GM21576 (cell line): ENCODE data around the gene RPTOR.
"Not testable (repeated sequence)": the region's sequence is repeated elsewhere in the genome, so short reads cannot be mapped to it uniquely, and the experiment has no call there.

Experiments used
- ATAC-seq: cut with Tn5 transposase; IDR thresholded peaks from one replicate; pipeline ENCODE4 v1.9.1; 2021; ENCODE audit warnings: mild to moderate bottlenecking, moderate library complexity; ENCODE audit not compliant: unreplicated experiment

RPTOR gene, protein sequence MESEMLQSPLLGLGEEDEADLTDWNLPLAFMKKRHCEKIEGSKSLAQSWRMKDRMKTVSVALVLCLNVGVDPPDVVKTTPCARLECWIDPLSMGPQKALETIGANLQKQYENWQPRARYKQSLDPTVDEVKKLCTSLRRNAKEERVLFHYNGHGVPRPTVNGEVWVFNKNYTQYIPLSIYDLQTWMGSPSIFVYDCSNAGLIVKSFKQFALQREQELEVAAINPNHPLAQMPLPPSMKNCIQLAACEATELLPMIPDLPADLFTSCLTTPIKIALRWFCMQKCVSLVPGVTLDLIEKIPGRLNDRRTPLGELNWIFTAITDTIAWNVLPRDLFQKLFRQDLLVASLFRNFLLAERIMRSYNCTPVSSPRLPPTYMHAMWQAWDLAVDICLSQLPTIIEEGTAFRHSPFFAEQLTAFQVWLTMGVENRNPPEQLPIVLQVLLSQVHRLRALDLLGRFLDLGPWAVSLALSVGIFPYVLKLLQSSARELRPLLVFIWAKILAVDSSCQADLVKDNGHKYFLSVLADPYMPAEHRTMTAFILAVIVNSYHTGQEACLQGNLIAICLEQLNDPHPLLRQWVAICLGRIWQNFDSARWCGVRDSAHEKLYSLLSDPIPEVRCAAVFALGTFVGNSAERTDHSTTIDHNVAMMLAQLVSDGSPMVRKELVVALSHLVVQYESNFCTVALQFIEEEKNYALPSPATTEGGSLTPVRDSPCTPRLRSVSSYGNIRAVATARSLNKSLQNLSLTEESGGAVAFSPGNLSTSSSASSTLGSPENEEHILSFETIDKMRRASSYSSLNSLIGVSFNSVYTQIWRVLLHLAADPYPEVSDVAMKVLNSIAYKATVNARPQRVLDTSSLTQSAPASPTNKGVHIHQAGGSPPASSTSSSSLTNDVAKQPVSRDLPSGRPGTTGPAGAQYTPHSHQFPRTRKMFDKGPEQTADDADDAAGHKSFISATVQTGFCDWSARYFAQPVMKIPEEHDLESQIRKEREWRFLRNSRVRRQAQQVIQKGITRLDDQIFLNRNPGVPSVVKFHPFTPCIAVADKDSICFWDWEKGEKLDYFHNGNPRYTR (N-terminal part only)

DNA sequence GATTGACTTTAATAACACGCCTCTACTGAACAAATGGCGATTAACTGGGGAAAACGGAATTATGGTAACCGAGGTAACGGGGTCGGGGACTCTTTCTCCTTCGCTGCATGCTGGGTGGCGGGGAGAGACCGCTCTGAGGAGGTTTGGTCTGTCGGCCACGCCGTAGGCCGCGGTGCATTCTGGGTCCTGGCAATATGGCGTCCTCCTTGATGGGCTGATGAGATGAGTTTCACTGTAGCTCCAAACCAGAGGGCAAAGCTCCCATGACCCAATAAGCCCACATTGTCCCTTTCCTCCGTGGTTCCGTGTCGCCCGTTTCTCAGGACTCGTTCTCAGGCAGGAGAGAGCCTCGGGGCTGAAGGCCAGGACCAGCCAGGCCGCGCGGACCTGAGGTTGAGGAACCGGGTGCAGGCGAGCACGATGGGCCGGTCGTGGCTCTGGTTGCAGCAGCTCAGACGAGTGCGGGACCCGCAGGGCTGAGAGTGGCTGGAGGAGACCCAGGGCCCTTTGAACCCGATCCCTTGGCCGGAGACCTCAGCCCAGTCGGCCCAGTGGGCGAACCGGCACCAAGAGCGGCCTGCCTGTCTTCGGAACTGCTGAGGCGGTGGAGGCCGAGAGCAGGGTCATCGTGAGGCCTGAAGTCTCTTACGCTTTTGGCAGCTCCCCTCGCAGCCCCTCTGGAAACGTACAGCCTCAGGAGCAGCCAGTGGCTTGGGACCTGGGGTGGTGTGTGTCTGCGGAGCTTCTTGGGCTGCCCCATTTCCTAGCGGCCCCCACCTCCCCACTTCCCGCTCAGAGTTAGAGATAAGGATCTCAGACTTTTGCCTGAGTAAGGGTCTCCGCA is at the start of gene RPTOR:
RPTOR (plus strand) TSS at position 184 of the 844 bp plus-strand sequence. CDS start 792 bp downstream, outside the sequence.
- peak; percentile 71 for ATAC-seq

DNA sequence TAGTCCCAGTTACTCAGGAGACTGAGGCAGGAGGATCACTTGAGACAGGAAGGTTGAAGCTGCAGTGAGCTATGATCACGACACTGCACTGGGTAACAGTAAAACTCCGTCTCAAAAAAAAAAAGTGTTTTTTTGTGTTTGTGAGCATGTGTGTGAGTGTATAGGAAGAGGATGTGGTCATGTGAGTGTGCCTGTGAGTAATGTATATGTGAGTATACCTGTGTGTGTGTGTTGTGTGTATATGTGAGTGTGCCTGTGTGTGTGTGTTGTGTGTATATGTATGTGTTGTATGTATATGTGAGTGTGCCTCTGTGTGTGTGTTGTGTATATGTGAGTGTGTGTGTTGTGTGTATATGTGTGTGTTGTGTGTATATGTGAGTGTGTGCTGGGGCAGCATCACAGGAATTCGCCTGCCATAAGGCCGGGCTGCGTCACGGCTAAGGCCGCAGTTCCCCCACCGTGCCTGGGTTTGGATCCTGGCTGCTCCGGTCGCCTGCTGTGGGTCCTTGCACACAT is 46.9 kb upstream of the RPTOR start:
- no peak for ATAC-seq

DNA sequence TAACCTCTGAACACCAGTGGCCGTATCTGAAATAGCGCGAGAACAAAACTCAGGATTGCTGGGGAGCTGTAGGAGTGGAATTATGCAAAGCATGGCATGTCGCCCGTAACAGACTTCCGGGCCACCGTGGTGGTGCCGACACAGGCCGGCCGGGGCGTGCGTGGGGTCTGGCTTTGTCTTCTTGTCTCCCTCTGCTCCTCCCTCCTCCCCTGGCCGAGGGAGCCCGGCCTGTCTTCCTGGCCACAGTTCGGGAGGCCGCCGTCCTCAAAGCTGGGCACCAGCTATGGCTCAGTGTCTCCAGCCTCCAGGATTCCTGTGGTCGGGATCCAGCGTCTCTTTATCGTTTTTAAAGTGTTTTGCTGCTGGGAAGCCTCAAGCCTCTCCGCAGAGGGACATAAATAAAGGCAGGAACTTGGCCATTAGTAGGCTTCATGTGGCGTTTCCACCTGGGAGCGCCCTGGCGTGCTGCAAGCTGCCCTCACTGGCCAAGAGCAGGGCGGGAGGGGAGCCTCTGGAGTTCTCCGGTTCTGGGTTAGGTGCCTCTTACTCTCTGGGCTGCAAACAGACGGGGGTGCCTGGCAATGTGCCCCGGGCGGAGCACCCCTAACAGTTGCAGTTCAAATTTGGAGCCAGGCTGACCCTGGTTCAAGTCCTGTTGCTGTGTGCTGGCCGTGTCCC is 46.3 kb upstream of the RPTOR start:
- ATAC-seq, result no peak

DNA sequence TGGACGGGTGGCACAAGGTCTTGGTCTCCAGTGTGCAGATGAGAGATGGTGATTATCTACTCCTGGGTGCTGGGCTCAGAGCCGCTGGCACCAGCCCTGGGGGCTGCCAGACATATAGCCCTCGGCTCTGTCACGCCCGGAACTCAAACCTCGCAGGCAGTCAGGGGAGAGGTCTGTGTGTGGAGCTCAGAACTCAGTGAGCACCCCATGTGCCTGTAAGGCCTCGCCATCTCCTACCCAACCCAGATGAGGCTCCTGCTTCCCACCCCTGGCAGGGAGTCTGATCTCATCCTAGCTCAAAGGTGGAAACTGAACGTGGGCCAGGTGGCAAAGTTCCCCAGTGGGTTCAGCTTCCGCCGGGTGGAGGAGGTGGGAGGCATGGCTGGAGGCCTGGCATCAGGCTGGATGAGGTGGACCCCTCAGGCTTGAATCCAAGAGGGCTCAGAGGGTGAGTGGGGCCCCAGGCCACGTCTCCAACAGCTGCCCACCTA is 45.7 kb upstream of the RPTOR start:
- ATAC-seq, result no peak

DNA sequence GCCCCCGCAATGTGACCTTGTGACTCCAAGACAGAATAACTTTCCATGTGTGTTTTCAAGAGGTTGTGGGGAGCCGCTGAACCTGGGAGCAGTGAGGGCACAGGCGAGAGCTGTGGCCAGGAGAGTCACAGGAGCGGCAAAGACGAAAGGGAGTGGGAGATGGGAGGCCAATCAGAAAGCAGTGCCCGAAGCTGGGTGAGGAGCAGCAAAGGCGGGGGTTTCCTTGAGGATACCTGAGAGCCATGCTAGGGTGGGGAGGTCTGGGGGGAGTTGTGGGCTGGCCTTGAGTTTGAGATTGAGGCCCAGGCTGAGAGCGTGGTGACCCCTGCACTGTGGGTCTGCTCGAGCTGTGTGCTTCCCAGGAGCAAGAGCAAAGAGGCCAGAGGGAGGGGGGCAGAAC is 45.1 kb upstream of the RPTOR start:
- no peak for ATAC-seq

DNA sequence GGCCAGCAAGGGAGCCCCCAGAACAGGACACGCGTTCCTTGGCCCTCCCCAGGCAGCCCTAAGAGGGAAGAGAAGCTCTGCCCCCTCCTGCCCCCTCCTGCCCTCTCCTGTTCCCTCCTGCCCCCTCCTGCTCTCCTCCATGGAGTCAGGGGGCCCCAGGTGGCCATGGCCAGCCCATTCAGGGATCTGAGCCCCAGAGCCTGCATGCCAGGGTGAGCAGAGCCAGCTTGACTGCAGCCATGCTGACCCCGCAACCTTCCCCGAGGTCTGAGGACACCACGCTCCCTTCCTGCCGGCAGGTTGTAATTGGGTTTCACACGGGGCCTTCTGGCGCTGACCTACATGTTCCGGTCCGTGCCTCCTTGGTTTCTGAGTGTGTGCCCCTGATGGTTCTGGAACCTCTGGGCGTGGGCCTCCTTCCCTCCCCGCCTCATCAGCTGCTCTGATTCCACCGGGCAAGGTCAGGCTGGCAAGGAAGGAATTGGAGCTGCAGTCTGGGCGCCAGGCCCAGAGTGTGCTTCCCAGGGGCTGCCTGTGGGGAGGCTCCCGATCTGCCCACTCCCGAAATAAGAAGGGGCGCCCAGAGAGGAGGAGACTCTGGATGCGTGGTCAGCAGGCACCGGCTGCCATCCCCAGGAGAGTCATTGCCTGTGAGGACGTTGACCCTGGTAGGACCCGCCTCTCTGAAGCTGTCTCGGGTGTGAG is 44.5 kb upstream of the RPTOR start:
- ATAC-seq, result no peak

DNA sequence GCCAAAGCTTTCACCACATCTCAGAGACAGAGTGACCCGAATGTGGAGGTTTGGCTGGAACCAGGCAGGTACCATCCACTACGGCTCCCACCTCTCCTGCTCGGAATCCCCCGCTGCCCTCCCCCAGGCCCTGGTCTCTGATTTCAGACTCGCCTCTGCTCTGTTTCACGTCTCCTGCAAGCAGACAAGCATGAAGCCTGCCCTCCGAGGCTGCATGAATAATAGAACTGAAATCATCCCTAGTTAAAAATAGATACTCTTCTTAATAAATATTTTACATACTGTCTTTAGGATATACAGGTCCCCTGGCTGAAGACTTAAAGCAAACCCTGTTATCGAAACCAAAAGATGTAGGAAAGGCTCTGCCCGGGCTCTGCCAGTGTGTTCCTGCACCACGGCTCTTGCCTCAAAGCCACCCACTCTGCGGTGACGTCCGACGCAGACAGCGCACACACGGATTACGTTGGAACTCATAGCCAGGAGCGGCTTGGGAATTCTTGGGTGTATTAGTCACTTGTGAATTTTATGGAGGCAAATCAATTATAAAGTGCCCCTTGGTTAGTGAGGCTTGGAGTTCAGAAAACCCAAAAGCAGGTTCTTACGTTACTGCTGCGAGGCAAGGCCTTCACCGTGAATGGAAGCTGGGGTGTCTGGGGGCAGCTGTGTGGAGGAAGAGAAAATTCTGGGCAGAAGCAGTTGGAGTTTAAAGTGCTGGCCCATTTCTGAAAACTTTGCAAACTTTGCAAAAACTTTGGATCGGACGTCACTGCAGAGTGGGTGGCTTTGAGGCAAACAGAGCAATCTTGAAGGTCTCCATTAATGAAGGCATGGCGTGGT is 42.7 kb upstream of the RPTOR start:
- no peak for ATAC-seq

DNA sequence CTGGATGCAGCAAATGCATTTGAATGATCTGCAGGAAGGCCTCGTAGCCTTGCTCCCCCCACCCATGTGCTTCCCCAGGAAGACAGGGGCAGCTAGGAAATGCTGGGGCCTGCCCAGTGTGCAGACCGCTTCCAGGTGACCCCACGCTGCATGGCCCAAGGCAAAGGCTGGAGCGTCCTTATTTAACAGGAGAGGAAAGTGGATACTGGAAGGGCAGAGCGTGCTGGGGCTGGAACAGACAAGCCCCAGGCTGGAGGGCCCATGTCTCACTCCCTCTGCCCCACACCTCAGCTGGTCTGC is 42.1 kb upstream of the RPTOR start:
- ATAC-seq, result no peak

DNA sequence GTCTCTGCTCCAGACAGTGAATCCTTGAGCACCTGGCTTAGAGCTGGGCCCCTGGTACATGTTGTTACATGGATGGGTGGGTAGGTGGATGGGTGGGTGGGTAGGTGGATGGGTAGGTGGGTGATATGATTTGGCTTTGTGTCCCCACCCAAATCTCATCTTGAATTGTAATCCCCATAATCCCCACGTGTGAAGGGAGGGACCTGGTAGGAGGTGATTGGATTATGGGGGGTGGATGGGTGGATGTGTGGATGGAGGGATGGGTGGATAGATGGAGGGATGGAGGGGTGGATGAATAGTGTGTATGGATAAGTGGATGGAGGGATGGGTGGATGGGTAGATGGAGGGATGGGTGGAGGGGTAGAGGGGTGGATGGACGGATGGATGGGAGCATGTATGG is 41.6 kb upstream of the RPTOR start:
- ATAC-seq, result no peak

DNA sequence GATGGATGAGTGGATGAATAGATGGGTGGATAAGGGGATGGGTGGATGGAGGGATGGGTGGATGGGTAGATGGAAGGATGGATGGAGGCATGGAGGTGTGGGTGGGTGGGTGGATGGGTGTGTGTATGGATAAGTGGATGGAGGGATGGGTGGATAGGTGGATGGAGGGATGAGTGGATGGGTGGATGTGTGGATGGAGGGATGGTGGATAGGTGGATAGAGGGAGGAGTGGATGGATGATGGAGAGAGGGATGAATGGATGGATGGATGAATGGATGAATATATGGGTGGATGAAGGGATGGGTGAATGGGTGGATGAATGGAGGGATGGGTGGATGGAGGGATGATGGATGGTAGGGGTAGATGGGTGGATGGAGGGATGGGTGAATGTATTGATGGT is 40.7 kb upstream of the RPTOR start:
- ATAC-seq, result no peak

DNA sequence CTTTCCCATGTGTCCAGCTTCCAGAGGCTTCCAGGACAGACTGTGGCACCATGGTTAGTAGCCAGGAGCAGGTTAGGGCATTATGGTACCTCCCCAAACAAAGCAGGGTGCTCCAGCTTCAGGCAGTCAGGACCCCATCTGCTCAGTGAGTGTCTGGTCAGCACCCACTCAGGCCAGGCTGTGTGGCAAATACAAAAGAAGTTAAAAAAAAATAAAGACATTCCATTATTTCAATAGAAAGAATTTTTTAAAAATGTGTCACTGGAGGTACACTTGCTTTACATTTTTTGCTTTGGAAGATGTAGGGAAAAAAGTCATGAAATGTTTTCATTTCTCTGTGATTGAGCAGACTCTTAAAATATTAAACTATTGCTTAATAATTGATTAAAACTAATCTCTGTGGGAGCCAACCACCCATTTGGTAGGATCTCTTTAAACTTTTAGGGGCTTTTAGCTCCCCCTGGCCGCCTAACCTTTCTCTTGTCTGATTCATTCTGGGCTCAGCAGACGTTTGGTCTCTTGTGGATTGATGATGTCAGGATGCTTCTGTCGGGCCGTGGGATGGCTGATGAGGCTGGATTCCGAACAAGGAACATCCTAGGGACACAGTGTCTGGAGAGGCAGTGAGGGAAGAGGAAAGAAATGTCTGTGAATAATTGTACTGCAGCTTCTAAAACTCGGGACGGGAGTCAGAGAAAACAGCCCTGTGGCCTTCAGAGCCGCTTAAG is 39.8 kb upstream of the RPTOR start:
- ATAC-seq, result no peak

DNA sequence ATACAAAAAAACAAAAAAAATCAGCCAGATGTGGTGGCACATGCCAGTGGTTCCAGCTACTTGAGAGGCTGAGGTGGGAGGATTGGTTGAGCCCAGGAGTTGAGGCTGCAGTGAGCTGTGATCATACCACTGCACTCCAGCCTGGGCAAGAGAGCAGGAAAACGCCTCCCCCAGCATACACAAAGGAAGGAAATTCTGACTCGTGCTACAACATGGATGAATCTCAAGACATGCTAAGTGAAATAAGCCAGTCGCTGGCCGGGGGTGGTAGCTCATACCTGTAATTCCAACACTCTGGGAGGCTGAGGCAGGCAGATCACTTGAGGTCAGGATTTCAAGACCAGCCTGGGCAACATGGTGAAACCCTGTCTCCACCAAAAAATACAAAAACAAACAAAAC is 37.5 kb upstream of the RPTOR start:
- not testable (repeated sequence) for ATAC-seq

DNA sequence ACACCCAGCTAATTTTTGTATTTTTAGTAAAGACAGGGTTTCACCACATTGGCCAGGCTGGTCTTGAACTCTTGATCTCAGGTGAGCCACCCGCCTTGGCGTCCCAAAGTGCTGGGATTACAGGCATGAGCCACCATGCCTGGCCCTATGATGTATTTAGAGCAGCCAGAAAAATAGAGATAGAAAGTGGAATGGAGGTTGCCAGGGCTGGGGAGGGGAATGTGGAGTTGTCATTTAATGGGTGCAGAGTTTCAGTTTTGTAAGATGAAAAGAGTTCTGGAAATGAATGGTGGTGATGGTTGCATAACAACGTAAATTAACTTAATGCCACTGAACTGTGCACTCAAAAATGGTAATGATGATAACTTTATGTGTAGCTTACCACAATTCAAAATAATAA is 36.7 kb upstream of the RPTOR start:
- no peak for ATAC-seq

DNA sequence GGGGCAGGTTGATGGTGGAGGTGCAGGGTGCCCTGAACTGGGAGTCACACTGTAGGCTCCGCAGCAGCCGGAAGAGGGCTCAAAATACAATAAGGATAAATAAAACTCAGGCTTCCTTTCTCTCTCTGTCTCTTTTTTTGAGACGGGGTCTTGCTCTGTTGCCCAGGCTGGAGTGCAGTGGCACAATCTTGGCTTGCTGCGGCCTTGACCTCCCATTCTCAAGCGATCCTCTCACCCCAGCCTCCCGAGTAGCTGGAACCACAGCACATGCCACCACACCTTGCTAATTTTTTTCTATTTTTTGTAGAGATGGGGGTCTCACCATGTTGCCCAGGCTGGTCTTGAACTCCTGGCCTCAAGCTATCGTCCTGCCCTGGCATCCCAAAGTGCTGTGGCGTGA is 35.3 kb upstream of the RPTOR start:
- ATAC-seq, result no peak

DNA sequence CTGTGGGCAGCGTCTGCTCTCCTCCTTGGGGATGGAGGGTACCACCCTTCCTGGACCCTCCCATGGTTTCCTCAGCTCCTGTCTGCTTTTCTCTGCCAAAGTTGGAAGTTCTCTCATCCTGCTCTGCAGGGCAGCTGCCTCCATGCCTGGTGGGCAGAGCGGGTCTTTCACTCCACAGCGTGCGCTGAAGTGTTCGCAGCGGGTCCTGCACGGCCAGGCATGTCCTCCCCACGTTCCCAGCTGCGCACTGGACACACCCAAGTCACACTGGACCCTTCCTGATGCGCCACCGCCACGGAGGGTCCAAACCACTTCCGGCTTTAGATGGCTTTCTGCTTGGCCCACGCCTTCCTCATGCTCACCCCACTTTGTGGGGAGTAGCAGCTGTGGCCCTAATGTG is 34.5 kb upstream of the RPTOR start:
- ATAC-seq, result no peak

DNA sequence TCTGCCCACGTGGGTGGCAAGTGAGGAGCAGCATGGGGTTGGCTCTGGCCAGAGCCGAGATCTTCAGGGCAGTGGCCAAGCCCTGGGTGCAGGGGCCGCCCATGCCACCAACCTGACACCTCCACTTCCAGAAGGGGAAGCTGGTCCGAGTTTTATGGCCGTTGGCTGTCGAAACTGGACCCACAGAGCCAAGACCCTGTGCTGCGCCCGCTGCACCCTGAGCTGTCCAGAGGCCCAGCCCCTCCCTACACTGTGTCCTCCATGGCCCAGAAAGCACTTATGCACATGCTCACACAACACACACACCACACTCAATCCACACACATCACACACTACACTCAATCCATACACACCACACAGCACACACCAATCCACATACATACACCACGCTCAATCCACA is 33.9 kb upstream of the RPTOR start:
- no peak for ATAC-seq

DNA sequence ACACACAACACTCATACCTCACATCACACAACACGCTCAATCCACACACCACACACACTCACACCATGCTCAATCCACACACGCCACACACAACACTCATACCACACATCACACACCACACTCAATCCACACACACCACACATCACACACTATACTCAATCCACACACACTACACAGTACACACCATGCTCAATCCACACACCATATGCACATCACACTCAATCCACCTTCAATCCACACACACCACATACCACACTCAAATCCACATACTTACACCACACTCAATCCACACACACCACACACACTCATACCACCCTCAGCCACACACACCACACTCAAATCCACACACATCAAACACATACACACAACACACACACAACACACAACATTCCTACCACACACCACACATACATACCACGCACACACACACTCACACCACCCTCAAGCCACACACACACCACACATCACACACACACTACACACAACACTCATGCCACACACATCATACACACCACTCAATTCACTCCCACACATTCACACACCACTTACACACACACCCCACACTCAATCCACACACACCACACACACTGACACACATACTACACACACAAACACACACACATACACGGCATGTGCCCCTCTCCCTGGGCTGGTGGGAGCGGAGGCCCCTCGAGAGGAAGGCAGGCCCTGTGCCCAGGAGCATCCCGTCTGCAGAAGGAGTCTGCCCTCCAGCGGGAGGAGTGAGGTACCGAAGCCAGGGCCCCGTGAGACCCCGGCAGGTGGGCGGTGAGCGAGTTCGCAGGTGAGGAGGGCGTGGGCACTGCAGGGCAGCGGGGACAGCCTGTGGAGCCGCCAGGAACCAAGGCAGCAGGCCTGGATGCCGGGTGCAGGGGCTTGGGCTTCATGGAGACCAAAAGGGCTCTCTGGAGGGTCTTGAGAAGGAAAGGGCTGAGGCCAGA is 33.1 kb upstream of the RPTOR start:
- ATAC-seq, result no peak
